ENCODE data around the gene ACAD11.

DNA sequence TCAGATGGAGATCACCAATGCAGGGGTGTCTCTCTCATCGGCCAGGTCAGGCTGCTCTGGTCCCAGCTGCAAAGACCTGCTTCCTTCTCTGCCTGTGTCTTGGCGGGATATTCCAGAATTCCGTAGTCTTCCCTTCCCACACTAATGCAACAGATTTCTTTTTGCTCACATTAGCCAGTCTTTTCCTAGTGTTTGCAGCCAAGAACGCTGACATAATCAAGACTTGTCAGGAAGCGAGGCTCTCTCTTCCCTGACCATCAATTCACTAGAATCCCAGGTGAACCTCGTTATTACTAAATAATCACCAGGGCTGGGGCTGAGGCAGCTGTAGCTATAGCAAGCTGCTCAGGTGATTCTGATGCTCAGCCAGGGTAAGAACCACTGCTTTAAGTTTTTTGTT, 105.8 kb downstream of the ACAD11 start:
- TF ChIP-seq YY1 (IDR thresholded peaks at IDR 0.05; ENCODE audit: insufficient read depth, insufficient read length), result no peak
- TF ChIP-seq SUZ12 (IDR thresholded peaks at IDR 0.05; ENCODE audit: extremely low read depth, insufficient read depth, insufficient read length), result no peak
- no peak for TF ChIP-seq ZNF274 (IDR thresholded peaks at IDR 0.05; ENCODE audit: low read depth, low read length)

Data from NT2/D1 (cell line).